GM21737 (cell line): ENCODE results near the gene NTF3.

Experiments
- ATAC-seq: cut with Tn5 transposase; IDR thresholded peaks from one replicate; pipeline ENCODE4 v1.9.1; 2021; ENCODE audit warnings: mild to moderate bottlenecking, moderate library complexity; ENCODE audit not compliant: unreplicated experiment

NTF3 gene

GRCh38 chr12:5456030-5456429 lies 24.1 kb downstream of the NTF3 start:
- no peak for ATAC-seq

DNA sequence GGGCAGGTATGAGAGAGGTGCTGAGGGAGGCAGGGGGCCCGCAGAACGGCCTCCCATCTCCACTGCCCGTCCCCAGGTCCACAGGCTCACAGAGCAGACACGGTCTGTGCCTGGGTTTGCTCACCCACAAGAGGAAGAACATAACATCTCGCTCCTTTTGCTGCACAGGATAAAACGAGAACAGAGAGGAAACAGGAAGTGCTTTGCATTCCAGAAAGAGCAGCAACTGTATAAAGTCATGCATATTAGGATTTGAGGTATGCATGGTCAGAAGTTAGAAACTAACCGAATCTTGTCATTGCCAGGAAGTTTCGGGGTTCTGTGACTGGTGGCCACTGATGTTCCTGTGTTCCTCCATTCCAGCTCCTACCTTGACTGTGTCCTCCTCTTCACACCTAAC lies 25.0 kb downstream of the NTF3 start:
- ATAC-seq = no peak

DNA sequence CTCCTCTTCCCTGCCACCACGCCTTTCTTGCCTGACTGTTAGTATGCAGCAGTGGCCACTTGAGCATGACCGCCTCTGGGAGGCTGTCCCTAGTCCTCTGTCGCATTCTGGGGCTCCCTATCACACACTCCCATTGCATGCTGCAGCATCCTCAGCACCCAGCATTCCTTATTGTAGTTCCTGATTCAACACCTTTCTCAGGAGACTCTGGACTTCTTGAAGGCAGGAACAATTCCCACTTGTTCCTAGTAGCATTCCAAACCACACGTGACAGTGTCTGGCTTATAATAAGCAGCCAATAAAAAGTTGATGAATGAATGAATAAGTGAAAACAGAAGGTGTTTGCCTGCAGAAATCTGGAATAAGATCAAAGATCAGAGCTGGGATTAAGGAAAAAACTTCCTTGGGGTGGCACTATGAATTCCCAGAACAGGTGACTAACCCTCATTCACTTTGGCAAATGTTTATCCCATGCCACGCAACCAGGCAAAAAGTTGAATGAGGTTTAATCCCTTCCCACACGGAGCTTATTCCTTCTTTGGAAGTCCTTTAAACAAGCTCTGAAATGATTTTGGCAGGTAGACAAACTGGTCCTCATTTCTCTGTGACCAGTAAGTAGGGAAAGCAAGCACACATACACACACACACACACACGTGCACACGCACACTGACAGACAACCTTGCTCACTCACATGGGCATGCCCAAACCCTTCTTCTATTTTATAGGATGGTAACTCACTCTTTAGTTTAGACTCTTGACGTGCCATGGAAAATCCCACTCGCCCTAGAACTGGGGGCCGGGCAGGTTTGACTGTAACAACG lies 26.5 kb downstream of the NTF3 start:
- ATAC-seq = no peak

GRCh38 chr12:5459051-5459782 lies 27.3 kb downstream of the NTF3 start:
- ATAC-seq = no peak

- ATAC-seq = no peak
These were observed 28.9 kb downstream of the NTF3 start for GRCh38 chr12:5460817-5461216.

- no peak for ATAC-seq
These were observed 30.1 kb downstream of the NTF3 start for GRCh38 chr12:5461966-5462365.

GRCh38 chr12:5464096-5464495 lies 32.2 kb downstream of the NTF3 start:
- no peak for ATAC-seq

- no peak for ATAC-seq
These were observed 33.5 kb downstream of the NTF3 start for GRCh38 chr12:5465384-5465783.

DNA sequence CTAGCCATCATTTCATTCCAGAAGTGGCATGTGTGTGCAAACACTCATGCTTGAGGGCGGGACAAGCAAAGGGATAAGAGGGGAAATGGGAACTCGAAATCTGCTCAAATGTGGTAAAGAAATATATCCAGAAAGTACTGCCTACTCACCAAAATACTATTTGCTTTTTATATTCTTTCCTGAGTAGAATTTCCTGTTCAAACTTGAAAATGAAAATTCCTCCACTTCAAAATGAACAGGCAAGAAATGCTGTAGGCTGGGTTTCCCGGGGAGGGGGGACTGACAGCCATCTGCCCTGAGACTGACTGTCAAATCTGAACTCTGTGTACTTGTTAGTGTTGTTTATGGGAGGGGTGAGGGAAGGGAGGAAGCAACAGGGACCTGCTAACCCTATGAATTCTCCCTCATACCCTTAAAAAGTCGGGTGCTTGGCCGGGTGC lies 34.6 kb downstream of the NTF3 start:
- no peak for ATAC-seq

DNA sequence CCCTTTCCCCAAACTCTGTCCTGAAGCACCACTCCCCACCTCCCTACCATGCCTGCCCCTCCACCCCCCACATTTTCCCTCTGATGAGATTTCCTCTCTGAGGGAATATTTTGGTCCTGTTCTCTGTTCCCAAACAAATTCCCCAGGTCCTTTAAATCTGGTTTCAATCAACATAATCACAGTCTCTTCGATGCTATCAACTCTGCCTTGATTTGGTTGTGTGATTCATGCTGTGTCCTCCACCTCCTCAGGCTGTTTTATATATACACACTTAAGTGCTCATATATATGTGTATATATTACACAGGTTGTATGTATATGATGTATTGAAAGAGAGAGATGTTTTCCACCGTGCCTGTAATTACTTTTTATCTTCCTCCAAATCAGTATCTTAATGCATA lies 36.0 kb downstream of the NTF3 start:
- no peak for ATAC-seq

GRCh38 chr12:5470221-5470620 lies 38.3 kb downstream of the NTF3 start:
- ATAC-seq = no peak

- ATAC-seq = no peak
These were observed 38.8 kb downstream of the NTF3 start for GRCh38 chr12:5470703-5471102.

DNA sequence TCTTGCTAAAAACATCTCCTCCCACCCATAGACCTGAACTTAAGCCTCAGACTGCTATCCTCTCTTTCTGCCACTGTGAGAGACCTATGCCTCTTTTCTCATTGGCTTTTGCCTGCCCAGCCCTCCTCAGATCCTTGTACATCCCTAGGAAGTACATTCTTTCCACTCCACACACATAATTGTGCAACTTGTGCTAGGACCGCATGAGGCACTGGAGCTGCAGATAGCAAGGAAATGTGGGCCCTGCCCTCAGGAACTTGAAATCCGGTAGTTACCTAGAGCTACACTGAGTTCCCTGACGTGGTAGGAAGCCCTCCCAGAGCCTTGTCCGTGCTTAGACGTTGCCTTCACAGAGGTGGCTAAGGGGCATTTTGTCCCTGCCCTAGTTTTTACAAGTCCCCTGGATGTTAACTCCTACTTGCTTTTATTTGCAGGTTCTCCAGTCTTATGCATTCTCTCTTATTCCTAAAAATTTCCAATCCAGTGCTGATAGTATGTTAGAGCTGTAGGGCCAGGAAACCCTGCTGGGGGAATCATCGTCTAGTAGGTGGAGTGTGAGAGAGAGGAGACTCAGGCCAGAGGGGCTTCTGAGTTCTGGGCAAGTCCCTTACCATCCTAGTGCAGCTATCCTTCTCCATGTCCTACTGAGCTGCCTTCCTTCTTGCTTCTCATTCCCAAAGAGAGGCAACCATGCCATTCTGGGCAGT lies 41.3 kb downstream of the NTF3 start:
- no peak for ATAC-seq

DNA sequence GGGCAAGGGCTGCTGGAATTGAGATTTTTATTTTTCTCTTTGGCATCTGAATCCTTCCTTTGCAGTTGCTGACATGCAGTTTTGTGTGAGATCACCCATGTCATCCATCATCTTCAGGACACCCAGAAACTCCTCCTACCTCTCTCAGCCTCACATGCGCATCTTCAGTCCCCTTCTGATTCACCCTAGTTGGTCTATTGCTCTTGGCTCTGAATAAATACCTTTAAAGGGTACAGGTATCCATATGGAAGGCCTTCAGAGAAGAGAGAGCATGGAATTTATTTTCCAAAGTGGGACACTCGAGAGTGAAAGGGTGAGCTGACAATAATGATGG lies 41.8 kb downstream of the NTF3 start:
- no peak for ATAC-seq

GRCh38 chr12:5476356-5476755 lies 44.4 kb downstream of the NTF3 start:
- ATAC-seq = no peak

DNA sequence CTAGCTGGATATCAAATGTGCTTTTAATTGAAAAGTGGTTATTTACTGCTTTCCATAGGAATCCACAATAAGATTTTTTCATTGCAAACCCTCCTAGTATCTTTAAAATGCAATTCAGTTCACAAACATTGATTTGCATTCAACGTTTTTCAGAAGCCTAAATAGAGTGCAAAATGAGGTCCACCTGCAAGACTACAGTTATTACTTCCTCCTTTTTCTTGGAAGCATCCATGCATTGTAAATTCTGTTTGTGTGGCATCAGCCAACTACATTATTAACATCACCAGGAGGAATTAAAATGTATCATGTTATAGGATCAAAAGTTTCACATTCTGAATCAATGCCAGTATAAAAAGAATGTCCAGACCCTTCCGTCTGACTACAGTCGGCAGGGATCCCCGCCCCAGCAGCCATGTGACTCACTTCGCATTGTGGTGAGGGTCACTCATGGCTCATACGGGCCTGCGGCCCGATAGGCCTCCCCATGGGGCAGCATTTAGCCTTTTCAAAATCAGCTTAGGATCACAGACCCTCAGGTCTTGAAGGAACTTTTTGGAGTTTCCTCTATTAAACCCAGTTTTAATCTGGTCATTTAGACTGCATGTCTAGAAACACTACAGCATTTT lies 46.3 kb downstream of the NTF3 start:
- ATAC-seq = no peak

DNA sequence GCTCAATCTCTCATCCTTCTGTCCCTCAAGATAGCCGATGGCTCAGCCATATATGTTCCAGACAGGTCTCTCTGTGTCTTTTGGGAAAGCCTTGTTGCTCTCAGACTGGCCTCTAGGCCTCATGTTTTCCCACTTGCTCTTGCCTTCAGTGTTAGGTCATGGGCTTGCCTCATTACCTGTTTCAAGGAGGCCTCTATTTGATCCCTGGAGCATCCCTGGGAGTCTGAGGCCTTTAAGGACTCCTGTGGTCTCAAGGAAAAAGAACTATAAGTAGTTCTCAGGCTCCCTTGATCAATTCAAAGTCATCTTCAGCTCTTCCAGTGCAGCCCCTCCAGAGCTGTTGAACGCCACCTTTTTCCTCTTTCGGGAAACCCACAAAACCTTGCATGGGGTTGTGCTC lies 47.9 kb downstream of the NTF3 start:
- ATAC-seq = no peak

- no peak for ATAC-seq
These were observed 48.5 kb downstream of the NTF3 start for GRCh38 chr12:5480218-5480937.

DNA sequence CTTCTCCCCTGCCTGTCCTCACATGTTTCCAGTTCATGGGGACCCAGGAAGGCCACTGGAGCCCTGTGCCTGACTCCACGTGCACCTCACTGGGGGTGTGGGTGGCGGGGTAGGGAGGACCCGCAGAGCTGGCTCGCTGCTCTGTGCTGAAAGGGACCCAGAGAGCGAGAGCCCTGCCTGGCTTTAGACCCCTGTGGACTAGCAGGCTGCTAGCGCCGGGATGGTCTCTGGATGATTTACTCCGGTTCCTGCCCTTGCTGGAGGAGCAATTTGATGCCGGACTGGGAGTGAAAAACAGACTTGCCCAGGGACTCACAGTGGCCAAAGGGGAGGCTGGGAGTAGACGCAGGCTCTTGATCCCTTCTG lies 49.0 kb downstream of the NTF3 start:
- no peak for ATAC-seq

GRCh38 chr12:5481645-5482044 lies 49.7 kb downstream of the NTF3 start:
- ATAC-seq = no peak

DNA sequence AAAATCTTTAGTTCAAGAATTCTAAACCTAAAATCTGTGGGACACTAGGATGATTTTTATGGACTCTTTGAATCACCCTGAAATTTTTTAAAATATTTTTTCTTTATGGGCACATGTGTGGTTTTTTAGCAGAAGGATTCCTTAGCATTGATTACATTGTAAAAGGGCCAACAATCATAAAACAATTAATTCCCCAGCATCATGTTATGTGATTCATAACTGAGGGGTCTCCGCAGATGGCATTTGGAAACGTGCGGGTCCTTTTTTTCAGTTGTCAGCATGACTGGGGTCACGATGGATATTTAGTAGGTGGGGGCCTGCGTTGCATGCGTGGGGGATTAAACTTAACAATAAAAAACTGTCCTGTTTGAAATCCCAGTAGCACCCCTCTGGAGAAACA lies 52.5 kb downstream of the NTF3 start:
- ATAC-seq = no peak
